SK-N-SH (cell line): ENCODE results near the gene CALML4. TPM values are rescaled to one million over a fixed set of nuclear protein-coding genes. Genes with fewer than 3 reads are reported as not detected.

Experiments used
- CTCF ChIA-PET: fragments of 300-600, 350-600 bp; formaldehyde crosslinking; extraction: SDS; loops from one replicate; lab custom pipeline; 2021; lab: Yijun Ruan, JAX
- POLR2A ChIA-PET: fragments of 350-600 bp; sonication (Branson Sonifier 250); formaldehyde crosslinking; extraction: SDS; loops from one replicate; lab custom pipeline; 2020; ENCODE audit warnings: antibody characterized with exemption, inconsistent platforms; lab: Yijun Ruan, JAX
- DNase-seq: peaks from one replicate; pipeline ENCODE4 v3.0.0; 2012
- H2AFZ ChIP-seq: fragments of 200-600 bp; sonication (generic); 2 replicates; pipeline ENCODE4 v1.8.1; 2016; ENCODE audit warnings: antibody characterized with exemption, mild to moderate bottlenecking, low read depth
- H3F3A ChIP-seq: fragments of 200-600 bp; sonication (generic); replicated peaks from 2 replicates; pipeline ENCODE3; 2016; ENCODE audit warnings: antibody characterized with exemption, mild to moderate bottlenecking; ENCODE audit not compliant: insufficient read depth
- H3K27ac ChIP-seq, 2 experiments: fragments of 200-500 bp in 1 of 2; fragments of 200-600 bp in 1 of 2; sonication (Bioruptor generic) in 1 of 2; sonication (generic), shearing (Covaris generic) in 1 of 2; 2 replicates each; pipeline versions ENCODE4 v1.5.1 to v1.6.1; 2014 to 2016; ENCODE audit warnings: low read depth in 2 of 2, inconsistent platforms in 1 of 2, low read length in 1 of 2, mild to moderate bottlenecking in 1 of 2, mixed read lengths in 1 of 2
- H3K27me3 ChIP-seq: fragments of 200-600 bp; sonication (generic), shearing (Covaris generic); 2 replicates; pipeline ENCODE4 v1.6.1; 2016; ENCODE audit warnings: mixed run types; ENCODE audit not compliant: insufficient read depth
- H3K36me3 ChIP-seq, 2 experiments: fragments of 200-500 bp in 1 of 2; fragments of 200-600 bp in 1 of 2; sonication (Bioruptor generic) in 1 of 2; sonication (generic) in 1 of 2; replicated peaks in 1 of 2; 2 replicates each; pipeline versions ENCODE3 to v1.5.1; 2014 to 2016; ENCODE audit warnings: low read length in 1 of 2, mild to moderate bottlenecking in 1 of 2; ENCODE audit not compliant: insufficient read depth in 2 of 2, control insufficient read depth in 1 of 2
- H3K4me1 ChIP-seq, 2 experiments: fragments of 200-500 bp in 1 of 2; fragments of 200-600 bp in 1 of 2; sonication (Bioruptor generic) in 1 of 2; sonication (generic), shearing (Covaris generic) in 1 of 2; 2 replicates each; pipeline versions ENCODE4 v1.5.1 to v1.6.1; 2014 to 2016; ENCODE audit warnings: low read depth in 1 of 2, low read length in 1 of 2, mixed run types in 1 of 2; ENCODE audit not compliant: insufficient read depth in 2 of 2, control insufficient read depth in 1 of 2
- H3K4me2 ChIP-seq: fragments of 200-600 bp; sonication (generic), shearing (Covaris generic); 2 replicates; pipeline ENCODE4 v1.6.1; 2017; ENCODE audit warnings: mixed run types
- H3K4me3 ChIP-seq, 2 experiments: fragments of 200-500 bp in 1 of 2; fragments of 200-600 bp in 1 of 2; sonication (Bioruptor generic) in 1 of 2; sonication (generic), shearing (Covaris generic) in 1 of 2; 2 replicates each; pipeline versions ENCODE4 v1.5.1 to v1.8.1; 2014 to 2016; ENCODE audit warnings: low read depth in 2 of 2, inconsistent platforms in 1 of 2, low read length in 1 of 2, mild to moderate bottlenecking in 1 of 2, mixed read lengths in 1 of 2, moderate library complexity in 1 of 2
- H3K79me2 ChIP-seq: fragments of 200-600 bp; sonication (generic); 2 replicates; pipeline ENCODE4 v1.8.1; 2017; ENCODE audit warnings: mild to moderate bottlenecking; ENCODE audit not compliant: insufficient read depth
- H3K9ac ChIP-seq: fragments of 200-600 bp; sonication (generic); 2 replicates; pipeline ENCODE4 v1.6.1; 2017; ENCODE audit warnings: mixed run types
- H3K9me2 ChIP-seq: fragments of 200-600 bp; sonication (generic); 2 replicates; pipeline ENCODE4 v1.6.1; 2017; ENCODE audit warnings: mixed run types
- H3K9me3 ChIP-seq: fragments of 200-600 bp; sonication (generic); 2 replicates; pipeline ENCODE4 v1.6.1; 2017; ENCODE audit warnings: mixed run types, mild to moderate bottlenecking, moderate library complexity
- H4K20me1 ChIP-seq: fragments of 200-600 bp; sonication (generic); 2 replicates; pipeline ENCODE4 v1.6.1; 2017; ENCODE audit warnings: mild to moderate bottlenecking, mixed run types; ENCODE audit not compliant: insufficient read depth
- ELF1 ChIP-seq: IDR thresholded peaks from 2 replicates; pipeline ENCODE4 v1.4.0; 2012
- FOSL2 ChIP-seq: IDR thresholded peaks from 2 replicates; pipeline ENCODE4 v1.4.0; 2012; ENCODE audit warnings: low read depth, mild to moderate bottlenecking, moderate library complexity, borderline replicate concordance
- FOXM1 ChIP-seq: IDR thresholded peaks from 2 replicates; pipeline ENCODE4 v1.4.0; 2012; ENCODE audit warnings: low read depth, mild to moderate bottlenecking
- GABPA ChIP-seq: IDR thresholded peaks from 2 replicates; pipeline ENCODE4 v1.4.0; 2012; ENCODE audit warnings: low read depth, mild to moderate bottlenecking
- JUND ChIP-seq: IDR thresholded peaks from 2 replicates; pipeline ENCODE4 v1.4.0; 2012
- MEF2A ChIP-seq: IDR thresholded peaks from 2 replicates; pipeline ENCODE4 v1.4.0; 2012; ENCODE audit warnings: low read depth, borderline replicate concordance
- MXI1 ChIP-seq: IDR thresholded peaks from 2 replicates; pipeline ENCODE4 v1.6.1; 2012; ENCODE audit warnings: mild to moderate bottlenecking, low read depth, low read length, improper control_type of control experiment
- NRF1 ChIP-seq: IDR thresholded peaks from 2 replicates; pipeline ENCODE4 v1.6.1; 2012; ENCODE audit warnings: low read depth, mild to moderate bottlenecking, low read length
- POLR2AphosphoS5 ChIP-seq: IDR thresholded peaks from 2 replicates; pipeline ENCODE4 v1.6.1; 2012; ENCODE audit warnings: low read depth, low read length
- RAD21 ChIP-seq: IDR thresholded peaks from 2 replicates; pipeline ENCODE4 v1.6.1; 2012; ENCODE audit warnings: mild to moderate bottlenecking, low read length
- RCOR1 ChIP-seq: fragments of 150-350 bp; IDR thresholded peaks from 2 replicates; pipeline ENCODE4 v1.6.1; 2017; ENCODE audit warnings: antibody characterized with exemption, low read length
- RXRA ChIP-seq: IDR thresholded peaks from 2 replicates; pipeline ENCODE4 v1.4.0; 2012; ENCODE audit warnings: low read depth, mild to moderate bottlenecking, borderline replicate concordance
- SIN3A ChIP-seq: IDR thresholded peaks from 2 replicates; pipeline ENCODE4 v1.6.1; 2012; ENCODE audit warnings: low read depth, mild to moderate bottlenecking, low read length, moderate library complexity, borderline replicate concordance
- SMC3 ChIP-seq: IDR thresholded peaks from 2 replicates; pipeline ENCODE4 v1.6.1; 2012; ENCODE audit warnings: low read depth, low read length, improper control_type of control experiment
- WGBS: methylation state at CpG from one replicate; pipeline ENCODE4 v1.1.6; 2017; ENCODE audit warnings: low lambda C conversion rate; 5-methylcytosine and 5-hydroxymethylcytosine counted together
- polyA plus RNA-seq, 3 experiments: library from polyadenylated mRNA; depleted of rRNA; stranded (reverse); fragments of >200 nt; gene quantifications; 2 replicates each; pipeline ENCODE4 v1.2.3, GENCODE V29; 2012
- TF ChIP-seq, protein P1 (sequence below): fragments of 150-350 bp; IDR thresholded peaks from 2 replicates; pipeline ENCODE4 v1.6.1; 2017; ENCODE audit warnings: antibody characterized with exemption, low read length, low read depth, borderline replicate concordance
- TF ChIP-seq, protein P2 (sequence below): IDR thresholded peaks from 2 replicates; pipeline ENCODE4 v1.6.1; 2012; ENCODE audit warnings: mild to moderate bottlenecking, low read depth, low read length, moderate library complexity
- TF ChIP-seq, protein P3 (sequence below): IDR thresholded peaks from 2 replicates; pipeline ENCODE4; 2012

CALML4 gene
- polyA plus RNA-seq, 1 of the 3 experiments (the other 2 are of a cell fraction), result 3.1 TPM

DNA sequence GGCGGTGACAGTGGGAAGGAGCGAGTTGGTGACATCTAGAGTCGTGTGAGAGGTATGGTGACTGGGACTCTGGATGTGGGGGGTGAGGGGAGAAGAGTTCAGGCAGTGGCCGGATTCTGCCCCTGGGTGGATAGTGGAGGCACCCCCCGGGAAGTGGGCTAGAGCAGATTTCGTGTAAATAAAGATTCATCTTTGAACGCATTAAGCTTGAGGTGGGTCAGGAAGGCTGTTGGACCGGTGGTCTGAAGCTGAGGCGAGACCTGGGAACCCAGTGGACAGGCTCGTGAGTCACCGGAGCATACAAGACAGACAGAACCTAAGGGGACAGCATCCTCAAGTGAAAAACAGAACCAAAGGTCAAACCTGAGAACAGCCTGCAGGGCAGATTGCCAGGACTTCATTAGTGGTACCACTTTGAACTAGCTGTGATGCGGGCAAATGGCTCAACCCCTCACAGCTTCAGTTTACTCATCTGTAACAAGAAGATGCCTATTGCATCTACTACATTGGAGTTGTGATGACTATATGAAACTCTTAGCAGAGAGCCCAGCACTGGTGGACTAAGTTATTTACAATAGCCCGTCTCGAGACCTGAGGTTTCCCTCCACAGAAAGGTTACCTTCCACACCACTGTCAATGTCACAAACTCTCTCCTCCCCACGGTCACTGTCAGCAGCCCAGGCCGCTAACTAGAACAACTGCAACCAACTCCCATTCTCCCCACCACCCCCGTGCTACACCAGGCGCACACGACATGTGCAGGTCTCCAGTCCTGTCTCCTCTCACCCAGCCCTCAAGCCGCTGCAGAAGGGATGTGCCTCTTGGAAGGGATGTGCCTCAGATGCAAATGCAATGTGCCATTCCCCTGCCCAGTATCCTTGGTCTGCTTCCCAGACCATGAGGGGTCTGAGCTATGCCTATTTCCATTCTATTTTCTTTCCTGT is 25.3 kb upstream of the CALML4 start:
- Histone ChIP-seq H3K27ac (peak overlapping the region; percentile 52 to 67; a peak in 3 of 4 replicates), H4K20me1 (peaks cover 10% of the 10 kb centered on the region; the same call in 1 of the 2 replicates), H3K9ac (peak overlapping the region; percentile 91; the same call in 1 of the 2 replicates), H3K27me3 (no peaks in the 10 kb centered on the region), H3F3A (no peaks in the 10 kb centered on the region), H3K4me2 (peak overlapping the region; percentile 89), H3K4me3 (peak overlapping the region; percentile 74 to 96), H3K4me1 (peaks cover 10 to 41% of the 10 kb centered on the region in 2 experiments; a peak in 2 of 4 replicates), H3K9me3 (no peaks in the 10 kb centered on the region), H3K79me2 (peaks cover 37% of the 10 kb centered on the region), H3K9me2 (no peaks in the 10 kb centered on the region), H3K36me3 (no peaks in the 10 kb centered on the region), H2AFZ (peak overlapping the region; percentile 90)
- DNase-seq, result peak; percentile 35
- 64% methylated on average over 20 of the region's 20 CpGs for WGBS
- ChIA-PET CTCF (interaction anchor here (0.7 to 4.0 kb wide), 8 partner anchors 10 to 367 kb away, joined by 3 to 21 read pairs (median 6); no protein-coding TSS in a partner anchor), POLR2A (interaction anchor here (0.6 to 1.5 kb wide), 2 partner anchors 14 to 47 kb away, joined by 4 to 8 read pairs; partner anchors contain the start of gene FEM1B)
- TF ChIP-seq FOXM1 (no peak), SIN3A (no peak), JUND (no peak), RAD21 (peak; percentile 51), ELF1 (no peak)
- TF ChIP-seq, protein P1, sequence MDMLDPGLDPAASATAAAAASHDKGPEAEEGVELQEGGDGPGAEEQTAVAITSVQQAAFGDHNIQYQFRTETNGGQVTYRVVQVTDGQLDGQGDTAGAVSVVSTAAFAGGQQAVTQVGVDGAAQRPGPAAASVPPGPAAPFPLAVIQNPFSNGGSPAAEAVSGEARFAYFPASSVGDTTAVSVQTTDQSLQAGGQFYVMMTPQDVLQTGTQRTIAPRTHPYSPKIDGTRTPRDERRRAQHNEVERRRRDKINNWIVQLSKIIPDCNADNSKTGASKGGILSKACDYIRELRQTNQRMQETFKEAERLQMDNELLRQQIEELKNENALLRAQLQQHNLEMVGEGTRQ, result no peak

DNA sequence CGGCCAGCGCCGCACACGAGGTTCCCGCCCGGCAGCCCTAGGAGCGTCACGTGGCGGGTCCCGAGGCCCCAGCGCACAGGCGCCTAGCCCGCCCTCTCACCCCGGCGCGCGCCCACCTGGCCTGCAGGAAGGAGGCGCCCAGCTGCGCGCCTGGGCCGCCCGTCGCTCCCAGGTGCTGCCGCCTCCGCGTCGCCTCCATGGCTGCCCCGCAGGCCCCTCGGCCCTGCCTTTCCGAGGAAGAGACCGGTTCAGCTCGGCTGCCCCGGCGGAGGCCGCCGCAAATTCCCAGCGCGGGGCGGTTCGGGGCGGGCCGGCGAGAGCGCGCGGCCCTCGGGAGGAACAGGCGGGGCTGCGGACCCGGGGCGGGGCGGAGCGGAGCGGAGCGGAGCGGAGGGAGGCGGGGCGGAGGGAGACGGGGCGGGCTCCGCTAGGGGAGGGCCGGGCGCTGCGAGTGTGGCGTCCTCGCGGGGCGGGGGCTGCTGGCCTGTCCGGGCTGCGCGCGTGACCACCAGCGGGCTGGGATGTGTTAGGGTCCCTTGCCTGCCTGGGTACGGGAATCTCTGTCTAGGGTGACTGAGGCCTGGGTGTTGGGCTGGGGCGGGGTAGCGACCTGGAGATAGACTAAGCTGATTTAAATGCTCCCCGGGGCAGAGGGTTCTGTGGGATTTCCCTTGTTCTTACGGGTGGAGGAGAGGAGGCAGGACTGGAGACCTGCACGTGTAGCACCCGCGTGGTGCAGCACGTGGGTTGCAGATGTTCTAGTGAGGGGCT is 24.4 kb upstream of the CALML4 start, which contains the start of gene CLN6:
TSS of gene CLN6 (minus strand) at position 343 of the 771 bp plus-strand sequence. CDS start at position 199, 144 bp downstream.
- WGBS, result 2% methylated on average over 18 of the region's 82 CpGs
- H3K4me1 ChIP-seq, result peaks cover 10 to 41% of the 10 kb centered on the region in 2 experiments; a peak in 2 of 4 replicates
- peak within 1 kb of the TSS; percentile 91 for H3K9ac ChIP-seq
- H3K4me3 ChIP-seq, result peak within 1 kb of the TSS; percentile 74 to 96
- no peaks in the 10 kb centered on the region for H3K27me3 ChIP-seq
- no peaks in the 10 kb centered on the region for H3K9me3 ChIP-seq
- H3K27ac ChIP-seq, result peak within 1 kb of the TSS; percentile 52 to 85
- H3K36me3 ChIP-seq, result no peaks in the 10 kb centered on the region
- H3F3A ChIP-seq, result peaks cover 4% of the 10 kb centered on the region
- peak within 1 kb of the TSS; percentile 89 for H3K4me2 ChIP-seq
- peaks cover 46% of the 10 kb centered on the region for H3K79me2 ChIP-seq
- POLR2A ChIA-PET, result interaction anchor here (0.6 to 1.7 kb wide), 3 partner anchors 23 to 389 kb away, joined by 3 read pairs; no protein-coding TSS in a partner anchor
- peak within 1 kb of the TSS; percentile 90 for H2AFZ ChIP-seq
- DNase-seq, result peak; percentile 97
- CTCF ChIA-PET, result interaction anchor here (0.6 to 4.0 kb wide), 7 partner anchors 9 to 366 kb away, joined by 3 to 21 read pairs (median 6); no protein-coding TSS in a partner anchor
- H4K20me1 ChIP-seq, result peaks cover 12% of the 10 kb centered on the region; the same call in 1 of the 2 replicates
- H3K9me2 ChIP-seq, result no peaks in the 10 kb centered on the region
- no peak for TF ChIP-seq SMC3
- TF ChIP-seq MEF2A, result peak; percentile 27; the same call in 1 of the 2 replicates
- peak; percentile 100 for TF ChIP-seq MXI1
- TF ChIP-seq GABPA, result no peak
- peak; percentile 29; the same call in 1 of the 2 replicates for TF ChIP-seq NRF1
- no peak for TF ChIP-seq RCOR1
- TF ChIP-seq FOSL2, result no peak
- TF ChIP-seq RXRA, result no peak
- TF ChIP-seq, protein P2, sequence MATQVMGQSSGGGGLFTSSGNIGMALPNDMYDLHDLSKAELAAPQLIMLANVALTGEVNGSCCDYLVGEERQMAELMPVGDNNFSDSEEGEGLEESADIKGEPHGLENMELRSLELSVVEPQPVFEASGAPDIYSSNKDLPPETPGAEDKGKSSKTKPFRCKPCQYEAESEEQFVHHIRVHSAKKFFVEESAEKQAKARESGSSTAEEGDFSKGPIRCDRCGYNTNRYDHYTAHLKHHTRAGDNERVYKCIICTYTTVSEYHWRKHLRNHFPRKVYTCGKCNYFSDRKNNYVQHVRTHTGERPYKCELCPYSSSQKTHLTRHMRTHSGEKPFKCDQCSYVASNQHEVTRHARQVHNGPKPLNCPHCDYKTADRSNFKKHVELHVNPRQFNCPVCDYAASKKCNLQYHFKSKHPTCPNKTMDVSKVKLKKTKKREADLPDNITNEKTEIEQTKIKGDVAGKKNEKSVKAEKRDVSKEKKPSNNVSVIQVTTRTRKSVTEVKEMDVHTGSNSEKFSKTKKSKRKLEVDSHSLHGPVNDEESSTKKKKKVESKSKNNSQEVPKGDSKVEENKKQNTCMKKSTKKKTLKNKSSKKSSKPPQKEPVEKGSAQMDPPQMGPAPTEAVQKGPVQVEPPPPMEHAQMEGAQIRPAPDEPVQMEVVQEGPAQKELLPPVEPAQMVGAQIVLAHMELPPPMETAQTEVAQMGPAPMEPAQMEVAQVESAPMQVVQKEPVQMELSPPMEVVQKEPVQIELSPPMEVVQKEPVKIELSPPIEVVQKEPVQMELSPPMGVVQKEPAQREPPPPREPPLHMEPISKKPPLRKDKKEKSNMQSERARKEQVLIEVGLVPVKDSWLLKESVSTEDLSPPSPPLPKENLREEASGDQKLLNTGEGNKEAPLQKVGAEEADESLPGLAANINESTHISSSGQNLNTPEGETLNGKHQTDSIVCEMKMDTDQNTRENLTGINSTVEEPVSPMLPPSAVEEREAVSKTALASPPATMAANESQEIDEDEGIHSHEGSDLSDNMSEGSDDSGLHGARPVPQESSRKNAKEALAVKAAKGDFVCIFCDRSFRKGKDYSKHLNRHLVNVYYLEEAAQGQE, result no peak
- TF ChIP-seq, protein P1, result peak; percentile 59; the same call in 1 of the 2 replicates
- TF ChIP-seq POLR2AphosphoS5, result peak; percentile 58
- TF ChIP-seq, protein P3, sequence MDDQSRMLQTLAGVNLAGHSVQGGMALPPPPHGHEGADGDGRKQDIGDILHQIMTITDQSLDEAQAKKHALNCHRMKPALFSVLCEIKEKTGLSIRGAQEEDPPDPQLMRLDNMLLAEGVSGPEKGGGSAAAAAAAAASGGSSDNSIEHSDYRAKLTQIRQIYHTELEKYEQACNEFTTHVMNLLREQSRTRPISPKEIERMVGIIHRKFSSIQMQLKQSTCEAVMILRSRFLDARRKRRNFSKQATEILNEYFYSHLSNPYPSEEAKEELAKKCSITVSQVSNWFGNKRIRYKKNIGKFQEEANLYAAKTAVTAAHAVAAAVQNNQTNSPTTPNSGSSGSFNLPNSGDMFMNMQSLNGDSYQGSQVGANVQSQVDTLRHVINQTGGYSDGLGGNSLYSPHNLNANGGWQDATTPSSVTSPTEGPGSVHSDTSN, result no peak
